ENCODE data around the gene WDR4. TPM values are rescaled to one million over a fixed set of nuclear protein-coding genes. Genes with fewer than 3 reads are reported as not detected.

WDR4 gene
- total and polyA plus RNA-seq, 9 of the 15 experiments (the other 6 are each of a cell fraction or from before 2014, with no cell fraction given): 5.4 to 95.4 (median 32.1) TPM

- DNase-seq (ENCODE audit: extremely low read depth in 1 of 4, low spot score in 3 of 4) (no peak), ATAC-seq (no peak), FAIRE-seq (no peak)
- in situ Hi-C loops (cut with MboI): no loop called here
- no TSS peak for BruUV-seq (replicated peaks)
- Histone ChIP-seq H3K9me1 (ENCODE audit: control insufficient read depth, insufficient read depth, low read length) (no peaks in the 10 kb centered on the region), H3K9ac (ENCODE audit: insufficient read depth in 1 of 2, low read depth in 2 of 2, low read length in 2 of 2) (no peak overlapping the region), H3K4me2 (ENCODE audit: insufficient read depth, low read length) (no peak overlapping the region), H3K4me1 (replicated peaks in 1 of 2; ENCODE audit: control insufficient read depth in 2 of 2, insufficient read depth in 2 of 2, low read length in 2 of 2) (peaks cover 0 to 27% of the 10 kb centered on the region in 2 experiments; a peak in 1 of 5 replicates), H4K20me1 (replicated peaks; ENCODE audit: control insufficient read depth, insufficient read depth, low read length) (peaks cover 4% of the 10 kb centered on the region; the same call in 1 of the 2 replicates), H3K36me3 (ENCODE audit: control insufficient read depth, insufficient read depth, low read length) (peaks cover 98% of the 10 kb centered on the region), H3K4me3 (no peak overlapping the region), H3K9me3 (replicated peaks; ENCODE audit: control insufficient read depth, insufficient read depth, low read depth, low read length) (no peaks in the 10 kb centered on the region), H3K79me2 (ENCODE audit: control insufficient read depth, insufficient read depth, low read length) (peaks cover 42% of the 10 kb centered on the region), H3K27ac (ENCODE audit: extremely low read depth, low read depth, low read length) (no peak overlapping the region), H3K27me3 (ENCODE audit: control insufficient read depth in 2 of 2, insufficient read depth in 2 of 2, low read length in 2 of 2) (no peaks in the 10 kb centered on the region), H2AFZ (ENCODE audit: low read depth, low read length) (no peak overlapping the region)
- ChIA-PET POLR2A (interaction anchor here (0.5 to 2.5 kb wide), 3 partner anchors 16 to 117 kb away, joined by 3 to 6 read pairs (median 4); no protein-coding TSS in a partner anchor), CTCF (ENCODE audit: low intra/inter-chr PET ratio) (no interaction called here)
- WGBS (ENCODE audit: insufficient coverage, low coverage, missing lambda C conversion rate): 96% methylated on average over 20 of the region's 20 CpGs
- TF ChIP-seq ASH1L (IDR thresholded peaks at IDR 0.05; ENCODE audit: borderline replicate concordance, low read depth, partially characterized antibody) (no peak), RBFOX2 (IDR thresholded peaks at IDR 0.05; ENCODE audit: low read depth, low read length) (peak; percentile 26; the same call in 1 of the 2 replicates), RBM22 (IDR thresholded peaks at IDR 0.05; ENCODE audit: low read depth, low read length, poor library complexity, severe bottlenecking) (peak; percentile 40), POLR2G (IDR thresholded peaks at IDR 0.05; ENCODE audit: low read depth, low read length) (peak; percentile 65), ZNF57 (CRISPR knock-in tag; IDR thresholded peaks at IDR 0.05) (no peak)
- intact Hi-C loops (cut with micrococcal nuclease): no loop called here
Measured at GRCh38 chr21:42852925-42853570, 26.3 kb downstream of the WDR4 start.
